ENCODE measurements around the gene CTU1. TPM values are rescaled to one million over a fixed set of nuclear protein-coding genes. Genes with fewer than 3 reads are reported as not detected.
A peak's percentile ranks its signal among the peaks of the same experiment; 100 is the strongest.

CTU1 gene
- total RNA-seq, 6 experiments from 2014 or later, result 5.0 to 8.9 (median 5.9) TPM

GRCh38 chr19:51098365-51099046, 9.7 kb downstream of the CTU1 start:
- Mint-ChIP-seq H3K9me3 (no peaks in the 10 kb centered on the region), H3K27ac (no peak overlapping the region), H3K36me3 (ENCODE audit: low read depth) (peaks cover 9% of the 10 kb centered on the region; the same call in 1 of the 2 replicates), H3K27me3 (ENCODE audit: insufficient read depth) (no peaks in the 10 kb centered on the region), H3K4me3 (no peak overlapping the region), H3K4me1 (ENCODE audit: low read depth) (peaks cover 18% of the 10 kb centered on the region)
- DNase-seq, result no peak
- TF ChIP-seq, protein P1, sequence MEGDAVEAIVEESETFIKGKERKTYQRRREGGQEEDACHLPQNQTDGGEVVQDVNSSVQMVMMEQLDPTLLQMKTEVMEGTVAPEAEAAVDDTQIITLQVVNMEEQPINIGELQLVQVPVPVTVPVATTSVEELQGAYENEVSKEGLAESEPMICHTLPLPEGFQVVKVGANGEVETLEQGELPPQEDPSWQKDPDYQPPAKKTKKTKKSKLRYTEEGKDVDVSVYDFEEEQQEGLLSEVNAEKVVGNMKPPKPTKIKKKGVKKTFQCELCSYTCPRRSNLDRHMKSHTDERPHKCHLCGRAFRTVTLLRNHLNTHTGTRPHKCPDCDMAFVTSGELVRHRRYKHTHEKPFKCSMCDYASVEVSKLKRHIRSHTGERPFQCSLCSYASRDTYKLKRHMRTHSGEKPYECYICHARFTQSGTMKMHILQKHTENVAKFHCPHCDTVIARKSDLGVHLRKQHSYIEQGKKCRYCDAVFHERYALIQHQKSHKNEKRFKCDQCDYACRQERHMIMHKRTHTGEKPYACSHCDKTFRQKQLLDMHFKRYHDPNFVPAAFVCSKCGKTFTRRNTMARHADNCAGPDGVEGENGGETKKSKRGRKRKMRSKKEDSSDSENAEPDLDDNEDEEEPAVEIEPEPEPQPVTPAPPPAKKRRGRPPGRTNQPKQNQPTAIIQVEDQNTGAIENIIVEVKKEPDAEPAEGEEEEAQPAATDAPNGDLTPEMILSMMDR (IDR thresholded peaks at IDR 0.05), result no peak

- Mint-ChIP-seq H3K36me3 (ENCODE audit: low read depth) (peaks cover 6% of the 10 kb centered on the region; the same call in 1 of the 2 replicates), H3K4me1 (ENCODE audit: low read depth) (peaks cover 18% of the 10 kb centered on the region), H3K9me3 (no peaks in the 10 kb centered on the region), H3K27me3 (ENCODE audit: insufficient read depth) (no peaks in the 10 kb centered on the region), H3K27ac (no peak overlapping the region), H3K4me3 (no peak overlapping the region)
- TF ChIP-seq, protein P1 (IDR thresholded peaks at IDR 0.05), result no peak
- DNase-seq, result no peak
Measured at GRCh38 chr19:51097796-51098195, 10.4 kb downstream of the CTU1 start.

DNA sequence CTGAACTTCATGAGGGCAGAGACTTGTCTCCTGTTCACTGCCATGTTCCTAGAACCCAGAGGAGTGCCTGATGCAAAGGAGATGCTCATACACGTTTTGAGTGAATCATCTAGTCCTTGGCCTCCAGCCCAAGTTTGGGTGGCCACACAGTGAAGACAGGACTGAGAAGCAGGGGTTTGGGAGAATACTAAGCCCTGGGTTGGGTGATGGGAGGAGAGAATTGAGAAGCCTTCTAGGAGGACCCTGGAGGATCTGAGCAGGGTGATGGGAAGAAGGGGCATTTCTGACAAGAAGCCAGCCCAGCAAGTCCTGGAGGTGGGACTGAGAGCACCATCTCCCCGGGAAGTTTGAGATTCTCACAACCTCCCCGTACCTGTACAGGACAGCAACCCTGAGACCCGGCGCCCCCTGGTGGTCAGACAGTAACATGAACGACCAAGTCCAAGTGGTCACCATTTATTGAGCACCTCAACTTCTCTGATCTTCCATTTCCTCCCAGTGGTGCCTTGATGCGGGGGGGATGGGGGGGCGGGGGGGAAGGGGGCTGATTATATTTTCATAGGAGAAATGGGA, 11.0 kb downstream of the CTU1 start:
- TF ChIP-seq, protein P1 (IDR thresholded peaks at IDR 0.05), result peak; percentile 81
- Mint-ChIP-seq H3K27ac (no peak overlapping the region; the same call in 1 of the 2 replicates), H3K36me3 (ENCODE audit: low read depth) (peaks cover 6% of the 10 kb centered on the region; the same call in 1 of the 2 replicates), H3K4me3 (no peak overlapping the region), H3K4me1 (ENCODE audit: low read depth) (peaks cover 18% of the 10 kb centered on the region), H3K27me3 (ENCODE audit: insufficient read depth) (no peaks in the 10 kb centered on the region), H3K9me3 (no peaks in the 10 kb centered on the region)
- DNase-seq, result peak; percentile 47

GRCh38 chr19:51096473-51097165, 11.6 kb downstream of the CTU1 start:
- Mint-ChIP-seq H3K9me3 (no peaks in the 10 kb centered on the region), H3K4me3 (no peak overlapping the region), H3K36me3 (ENCODE audit: low read depth) (peaks cover 6% of the 10 kb centered on the region; the same call in 1 of the 2 replicates), H3K27ac (no peak overlapping the region), H3K4me1 (ENCODE audit: low read depth) (peaks cover 18% of the 10 kb centered on the region), H3K27me3 (ENCODE audit: insufficient read depth) (peaks cover 2% of the 10 kb centered on the region; the same call in 1 of the 2 replicates)
- TF ChIP-seq, protein P1 (IDR thresholded peaks at IDR 0.05), result peak; percentile 40; the same call in 1 of the 2 replicates
- DNase-seq, result no peak

DNA sequence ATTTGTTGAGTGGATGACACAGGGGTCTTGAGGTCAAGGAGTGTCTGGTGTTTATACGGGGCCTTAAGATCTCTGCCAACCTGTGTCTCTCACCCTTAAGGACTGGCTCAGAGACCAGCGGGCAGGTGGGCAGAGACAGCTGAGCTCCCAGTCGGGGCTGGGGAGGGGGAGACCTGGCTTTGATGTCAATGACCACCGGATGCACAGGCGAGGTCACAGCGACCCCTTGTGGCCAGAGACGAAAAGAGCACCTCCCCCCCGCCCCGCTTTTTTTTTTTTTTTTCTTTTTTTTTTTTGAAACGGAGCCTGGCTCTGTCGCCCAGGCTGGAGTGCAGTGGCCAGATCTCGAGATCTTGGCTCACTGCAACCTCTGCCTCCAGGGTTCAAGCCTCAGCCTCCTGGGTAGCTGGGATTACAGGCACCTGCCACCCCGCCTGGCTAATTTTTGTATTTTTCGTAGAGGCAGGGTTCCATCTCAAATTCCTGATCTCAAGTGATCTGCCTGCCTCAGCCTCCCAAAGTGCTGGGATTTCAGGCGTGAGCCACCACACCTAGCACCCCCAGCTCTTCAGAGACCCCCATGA, 13.4 kb downstream of the CTU1 start:
- H3K27me3 Mint-ChIP-seq (ENCODE audit: insufficient read depth), result peaks cover 2% of the 10 kb centered on the region; the same call in 1 of the 2 replicates
- peaks cover 6% of the 10 kb centered on the region; the same call in 1 of the 2 replicates for H3K36me3 Mint-ChIP-seq (ENCODE audit: low read depth)
- DNase-seq, result no peak
- H3K4me3 Mint-ChIP-seq, result no peak overlapping the region
- peaks cover 13% of the 10 kb centered on the region for H3K4me1 Mint-ChIP-seq (ENCODE audit: low read depth)
- TF ChIP-seq, protein P1 (IDR thresholded peaks at IDR 0.05), result peak; percentile 87
- no peak overlapping the region for H3K27ac Mint-ChIP-seq
- H3K9me3 Mint-ChIP-seq, result no peaks in the 10 kb centered on the region
